ENCODE measurements around the gene MRPL39. TPM values are rescaled to one million over a fixed set of nuclear protein-coding genes. Genes with fewer than 3 reads are reported as not detected.

The MRPL39 gene
- total and polyA plus RNA-seq, 2 experiments from 2014 or later, result 50.5 to 132 TPM

- H3K4me1 Mint-ChIP-seq, result no peaks in the 10 kb centered on the region
- Histone ChIP-seq H4K20me1 (replicated peaks; ENCODE audit: insufficient read depth) (no peaks in the 10 kb centered on the region), H3K79me2 (replicated peaks; ENCODE audit: insufficient read depth) (no peaks in the 10 kb centered on the region), H2AFZ (no peak overlapping the region), H3K27me3 (ENCODE audit: insufficient read depth) (no peaks in the 10 kb centered on the region), H3K27ac (ENCODE audit: low read depth) (no peak overlapping the region), H3K4me2 (no peak overlapping the region), H3K9me2 (ENCODE audit: insufficient read depth) (no peaks in the 10 kb centered on the region), H3F3A (replicated peaks; ENCODE audit: low read depth) (no peaks in the 10 kb centered on the region), H3K36me3 (ENCODE audit: insufficient read depth) (0 out of 2 replicates have a peak, but pooled peaks cover 4% of the 10 kb centered on the region), H3K4me1 (ENCODE audit: insufficient read depth) (no peaks in the 10 kb centered on the region), H3K4me3 (no peak overlapping the region)
- no peaks in the 10 kb centered on the region for H3K9me3 Mint-ChIP-seq
- H3K27ac Mint-ChIP-seq, result no peak overlapping the region
- no peak overlapping the region for H3K4me3 Mint-ChIP-seq
- ATAC-seq, result no peak
- no peak for DNase-seq (ENCODE audit: low spot score)
- TF ChIP-seq ETS1 (IDR thresholded peaks at IDR 0.05), result no peak
- no peak for TF ChIP-seq CREB1 (CRISPR knock-in tag; IDR thresholded peaks at IDR 0.05; ENCODE audit: low read depth)
- TF ChIP-seq EZH2 (IDR thresholded peaks at IDR 0.05; ENCODE audit: low read depth, unreplicated experiment), result no peak
- no peak for TF ChIP-seq JUNB (IDR thresholded peaks at IDR 0.05; ENCODE audit: unreplicated experiment)
- no peak for TF ChIP-seq POLR2AphosphoS5 (IDR thresholded peaks at IDR 0.05; ENCODE audit: low read depth)
- no peak for TF ChIP-seq REST (IDR thresholded peaks at IDR 0.05; ENCODE audit: unreplicated experiment)
- TF ChIP-seq EZH2phosphoT487 (IDR thresholded peaks at IDR 0.05; ENCODE audit: unreplicated experiment), result no peak
- no peak for TF ChIP-seq ZNF331 (CRISPR knock-in tag; IDR thresholded peaks at IDR 0.05; ENCODE audit: low read depth)
- no peak for TF ChIP-seq NANOG (IDR thresholded peaks at IDR 0.05; ENCODE audit: borderline replicate concordance)
- no peak for TF ChIP-seq STAT1 (IDR thresholded peaks at IDR 0.05; ENCODE audit: unreplicated experiment)
- TF ChIP-seq ZNF462 (CRISPR knock-in tag; IDR thresholded peaks at IDR 0.05), result no peak
- H3K36me3 Mint-ChIP-seq (ENCODE audit: low read depth), result peaks cover 13% of the 10 kb centered on the region; the same call in 2 of the 3 replicates
- H3K27me3 Mint-ChIP-seq (ENCODE audit: insufficient read depth, low read depth, poor library complexity), result no peaks in the 10 kb centered on the region
Observed at GRCh38 chr21:25583370-25584130, 23.7 kb downstream of the MRPL39 start.

All from GM23338 (cell line).